ENCODE measurements around the gene TRAK1.

DNA sequence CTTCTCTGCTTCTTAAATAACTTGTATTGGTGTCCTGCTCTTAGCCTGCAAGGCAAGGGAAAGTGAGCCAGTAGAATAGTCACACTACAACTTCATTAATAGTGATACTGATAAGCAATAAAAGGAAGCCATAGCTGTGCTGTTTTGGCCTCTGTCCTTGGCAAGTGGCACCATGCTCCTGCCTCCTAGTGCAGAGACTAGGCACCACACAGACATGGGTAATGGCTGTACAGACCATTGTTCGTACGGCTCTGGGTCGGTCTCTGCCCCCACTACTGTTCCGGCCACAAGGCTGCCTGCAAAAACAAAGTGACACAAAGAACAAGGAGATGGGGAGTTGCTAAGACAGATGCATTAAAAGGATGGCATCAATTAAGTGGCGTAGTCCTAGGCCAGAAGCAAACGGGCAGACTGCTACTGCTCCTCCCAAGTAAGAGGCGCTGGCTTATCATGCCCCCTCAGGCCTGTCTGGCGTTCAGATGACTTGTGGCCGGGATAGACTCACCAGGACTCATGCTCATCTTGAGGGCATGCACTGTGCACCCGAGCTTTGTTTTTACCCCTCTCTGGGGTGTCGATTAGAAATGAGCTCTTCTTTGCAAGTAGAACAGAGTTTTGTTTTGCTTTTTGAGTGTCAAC lies 75.6 kb downstream of the TRAK1 start:
- TF ChIP-seq, protein P1, sequence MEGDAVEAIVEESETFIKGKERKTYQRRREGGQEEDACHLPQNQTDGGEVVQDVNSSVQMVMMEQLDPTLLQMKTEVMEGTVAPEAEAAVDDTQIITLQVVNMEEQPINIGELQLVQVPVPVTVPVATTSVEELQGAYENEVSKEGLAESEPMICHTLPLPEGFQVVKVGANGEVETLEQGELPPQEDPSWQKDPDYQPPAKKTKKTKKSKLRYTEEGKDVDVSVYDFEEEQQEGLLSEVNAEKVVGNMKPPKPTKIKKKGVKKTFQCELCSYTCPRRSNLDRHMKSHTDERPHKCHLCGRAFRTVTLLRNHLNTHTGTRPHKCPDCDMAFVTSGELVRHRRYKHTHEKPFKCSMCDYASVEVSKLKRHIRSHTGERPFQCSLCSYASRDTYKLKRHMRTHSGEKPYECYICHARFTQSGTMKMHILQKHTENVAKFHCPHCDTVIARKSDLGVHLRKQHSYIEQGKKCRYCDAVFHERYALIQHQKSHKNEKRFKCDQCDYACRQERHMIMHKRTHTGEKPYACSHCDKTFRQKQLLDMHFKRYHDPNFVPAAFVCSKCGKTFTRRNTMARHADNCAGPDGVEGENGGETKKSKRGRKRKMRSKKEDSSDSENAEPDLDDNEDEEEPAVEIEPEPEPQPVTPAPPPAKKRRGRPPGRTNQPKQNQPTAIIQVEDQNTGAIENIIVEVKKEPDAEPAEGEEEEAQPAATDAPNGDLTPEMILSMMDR (optimal IDR thresholded peaks at IDR 0.05 in 1 of 3, IDR thresholded peaks at IDR 0.05 in 1 of 3, conservative IDR thresholded peaks at IDR 0.05 in 1 of 3; ENCODE audit: extremely low read depth in 1 of 3, insufficient read depth in 2 of 3, low read length in 3 of 3) = no peak
- no peak for TF ChIP-seq EZH2 (IDR thresholded peaks at IDR 0.05; ENCODE audit: low read length)
